Mesenchymal stem cell (in vitro differentiated cells and primary cell): Measurements from ENCODE around the gene SAMD4B.

Experiments used
- DNase-seq: peaks from one replicate; pipeline ENCODE4 v3.0.0-alpha.2; 2013
- H2AFZ ChIP-seq: one replicate; pipeline ENCODE4 v1.6.1; 2013; ENCODE audit warnings: low read depth, mild to moderate bottlenecking, control low read depth, inconsistent platforms, low read length, moderate library complexity
- H2AK5ac ChIP-seq: 2 replicates; pipeline ENCODE4 v1.6.1; 2013; ENCODE audit warnings: low read length, moderate library complexity, mild to moderate bottlenecking, inconsistent platforms; ENCODE audit not compliant: severe bottlenecking
- H2BK120ac ChIP-seq: one replicate; pipeline ENCODE4 v1.6.1; 2013; ENCODE audit warnings: low read depth, mild to moderate bottlenecking, inconsistent platforms, low read length, moderate library complexity
- H2BK12ac ChIP-seq, 2 experiments: one replicate each; pipeline ENCODE4 v1.6.1; 2013; ENCODE audit warnings: inconsistent platforms in 2 of 2, low read length in 2 of 2, mild to moderate bottlenecking in 2 of 2, moderate library complexity in 2 of 2, control low read depth in 1 of 2
- H2BK15ac ChIP-seq: one replicate; pipeline ENCODE4 v1.6.1; 2013; ENCODE audit warnings: mild to moderate bottlenecking, low read depth, inconsistent platforms; ENCODE audit not compliant: poor library complexity, severe bottlenecking
- H2BK5ac ChIP-seq: 2 replicates; pipeline ENCODE4 v1.6.1; 2013; ENCODE audit warnings: low read depth, mild to moderate bottlenecking, low read length, control low read depth, inconsistent platforms; ENCODE audit not compliant: poor library complexity, severe bottlenecking
- H3K14ac ChIP-seq, 2 experiments: one replicate each; pipeline ENCODE4 v1.6.1; 2013; ENCODE audit warnings: inconsistent platforms in 2 of 2, low read length in 2 of 2, control low read depth in 1 of 2, mild to moderate bottlenecking in 1 of 2, moderate library complexity in 1 of 2
- H3K18ac ChIP-seq, 2 experiments: one replicate each; pipeline ENCODE4 v1.6.1; 2013; ENCODE audit warnings: inconsistent platforms in 2 of 2, low read length in 2 of 2, control low read depth in 1 of 2, low read depth in 1 of 2, mild to moderate bottlenecking in 1 of 2
- H3K23ac ChIP-seq, 2 experiments: one replicate each; pipeline ENCODE4 v1.6.1; 2013; ENCODE audit warnings: inconsistent platforms in 2 of 2, low read length in 2 of 2, mild to moderate bottlenecking in 2 of 2, moderate library complexity in 2 of 2, control low read depth in 1 of 2
- H3K27ac ChIP-seq: 2 replicates; pipeline ENCODE4 v1.5.1; 2013; ENCODE audit warnings: mild to moderate bottlenecking, moderate library complexity, low read length, control low read depth, inconsistent platforms; ENCODE audit not compliant: poor library complexity, severe bottlenecking
- H3K27me3 ChIP-seq, 2 experiments: 2 replicates each; pipeline versions ENCODE4 v1.6.1 to v1.7.0; 2013; ENCODE audit warnings: low read length in 2 of 2, mild to moderate bottlenecking in 2 of 2, moderate library complexity in 2 of 2, control low read depth in 1 of 2, inconsistent platforms in 1 of 2; ENCODE audit not compliant: control insufficient read depth in 1 of 2, insufficient read depth in 1 of 2
- H3K36me3 ChIP-seq, 2 experiments: 2 replicates each; pipeline versions ENCODE4 v1.6.1 to v1.7.0; 2013; ENCODE audit warnings: low read length in 2 of 2, control low read depth in 1 of 2, inconsistent platforms in 1 of 2, low read depth in 1 of 2, mild to moderate bottlenecking in 1 of 2; ENCODE audit not compliant: insufficient read depth in 2 of 2, control insufficient read depth in 1 of 2
- H3K4ac ChIP-seq, 2 experiments: one replicate each; pipeline ENCODE4 v1.6.1; 2013; ENCODE audit warnings: inconsistent platforms in 2 of 2, low read length in 2 of 2, mild to moderate bottlenecking in 2 of 2, moderate library complexity in 2 of 2, control low read depth in 1 of 2, low read depth in 1 of 2
- H3K4me1 ChIP-seq: 2 replicates; pipeline ENCODE4 v1.6.1; 2013; ENCODE audit warnings: low read depth, low read length, control low read depth; ENCODE audit not compliant: control insufficient read depth, insufficient read depth
- H3K4me2 ChIP-seq: 2 replicates; pipeline ENCODE4 v1.6.1; 2013; ENCODE audit warnings: low read length, mild to moderate bottlenecking, inconsistent platforms; ENCODE audit not compliant: poor library complexity, severe bottlenecking
- H3K4me3 ChIP-seq, 2 experiments: 2 replicates each; pipeline versions ENCODE4 v1.5.1 to v1.7.0; 2013; ENCODE audit warnings: low read length in 2 of 2, mild to moderate bottlenecking in 2 of 2, control low read depth in 1 of 2, low read depth in 1 of 2; ENCODE audit not compliant: insufficient read depth in 1 of 2
- H3K79me1 ChIP-seq: replicated peaks from 2 replicates; pipeline ENCODE4 v1.6.1; 2013; ENCODE audit warnings: mild to moderate bottlenecking, control low read depth, low read length, inconsistent platforms; ENCODE audit not compliant: poor library complexity, severe bottlenecking
- H3K9ac ChIP-seq: 2 replicates; pipeline ENCODE4 v1.7.0; 2013; ENCODE audit warnings: mild to moderate bottlenecking, low read length, moderate library complexity
- H3K9me3 ChIP-seq: 2 replicates; pipeline ENCODE4 v1.7.0; 2013; ENCODE audit warnings: mild to moderate bottlenecking, low read length; ENCODE audit not compliant: control insufficient read depth
- H4K8ac ChIP-seq: one replicate; pipeline ENCODE4 v1.6.1; 2013; ENCODE audit warnings: inconsistent platforms, mild to moderate bottlenecking, low read length, moderate library complexity
- H4K91ac ChIP-seq: one replicate; pipeline ENCODE4 v1.6.1; 2013; ENCODE audit warnings: mild to moderate bottlenecking, low read length, inconsistent platforms
- WGBS: methylation state at CpG from one replicate; pipeline ENCODE4 v1.1.7; 2013; ENCODE audit warnings: mixed read lengths; 5-methylcytosine and 5-hydroxymethylcytosine counted together

Gene SAMD4B

DNA sequence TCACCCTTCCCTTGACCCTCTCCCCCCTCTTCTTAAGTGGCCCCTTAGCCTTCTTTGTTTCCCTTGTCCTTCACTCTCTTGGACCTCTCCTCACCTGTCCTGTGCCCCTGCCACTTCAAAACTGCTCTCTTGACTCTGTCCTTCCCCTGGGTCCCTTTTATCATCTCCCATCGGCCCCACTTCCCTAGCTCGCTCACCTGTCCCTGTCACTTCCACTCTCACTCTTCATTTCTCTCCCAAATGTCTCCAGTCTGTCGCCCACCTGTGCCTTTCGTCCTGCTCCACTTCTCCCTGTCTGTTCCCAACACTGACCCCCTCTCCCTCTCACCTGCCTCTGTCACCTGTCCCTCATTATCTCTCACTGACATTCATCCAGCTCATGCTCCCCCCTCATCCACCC is 45.3 kb upstream of the SAMD4B start:
- WGBS = 85% methylated on average over 4 of the region's 4 CpGs
- Histone ChIP-seq H3K36me3 (no peaks in the 10 kb centered on the region), H2BK120ac (no peak overlapping the region)

DNA sequence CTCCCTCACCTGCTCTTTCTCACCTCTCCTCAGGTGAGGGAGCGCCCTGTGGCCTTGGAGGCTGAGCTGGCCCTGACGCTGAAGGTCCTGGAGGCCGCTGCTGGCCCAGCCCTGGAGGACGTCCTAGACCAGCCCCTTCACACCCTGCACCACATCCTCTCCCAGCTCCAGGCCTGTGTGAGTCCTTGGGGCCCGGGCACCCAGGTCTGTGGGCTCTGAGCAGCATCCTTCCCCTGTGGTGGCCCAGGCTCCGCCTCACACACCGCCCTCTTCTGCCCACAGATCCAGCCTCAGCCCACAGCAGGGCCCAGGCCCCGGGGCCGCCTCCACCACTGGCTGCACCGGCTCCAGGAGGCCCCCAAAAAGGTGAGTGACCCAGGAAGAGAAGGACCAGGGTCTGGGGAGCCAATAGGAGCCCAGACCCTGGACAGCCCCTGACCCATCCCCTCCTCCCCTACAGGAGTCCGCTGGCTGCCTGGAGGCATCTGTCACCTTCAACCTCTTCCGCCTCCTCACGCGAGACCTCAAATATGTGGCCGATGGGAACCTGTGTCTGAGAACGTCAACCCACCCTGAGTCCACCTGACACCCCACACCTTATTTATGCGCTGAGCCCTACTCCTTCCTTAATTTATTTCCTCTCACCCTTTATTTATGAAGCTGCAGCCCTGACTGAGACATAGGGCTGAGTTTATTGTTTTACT is 44.1 kb upstream of the SAMD4B start:
- no peak overlapping the region for H4K8ac ChIP-seq
- H3K4me2 ChIP-seq = no peak overlapping the region
- H3K4ac ChIP-seq = no peak overlapping the region
- no peak overlapping the region for H2AFZ ChIP-seq
- H3K27ac ChIP-seq = no peak overlapping the region
- H3K79me1 ChIP-seq = no peaks in the 10 kb centered on the region
- H3K9ac ChIP-seq = no peak overlapping the region
- H3K4me3 ChIP-seq = no peak overlapping the region
- H4K91ac ChIP-seq = no peak overlapping the region
- no peaks in the 10 kb centered on the region for H3K9me3 ChIP-seq
- no peak overlapping the region for H3K14ac ChIP-seq
- H3K27me3 ChIP-seq = peaks cover 38 to 56% of the 10 kb centered on the region in 2 experiments
- no peak overlapping the region for H2BK12ac ChIP-seq
- no peak overlapping the region for H2BK5ac ChIP-seq
- H2AK5ac ChIP-seq = no peak overlapping the region
- H3K18ac ChIP-seq = no peak overlapping the region
- H2BK15ac ChIP-seq = no peak overlapping the region
- WGBS = 70% methylated on average over 15 of the region's 17 CpGs
- H2BK120ac ChIP-seq = no peak overlapping the region
- no peak for DNase-seq
- H3K4me1 ChIP-seq = no peaks in the 10 kb centered on the region
- no peaks in the 10 kb centered on the region for H3K36me3 ChIP-seq
- H3K23ac ChIP-seq = no peak overlapping the region

More for the DNA sequence above, 45.3 kb upstream of the SAMD4B start:
- Histone ChIP-seq H3K4ac (no peak overlapping the region), H3K18ac (no peak overlapping the region), H2BK15ac (no peak overlapping the region), H4K91ac (no peak overlapping the region), H4K8ac (no peak overlapping the region), H3K4me3 (no peak overlapping the region), H3K9ac (no peak overlapping the region), H2AK5ac (no peak overlapping the region), H3K27me3 (peaks cover 34 to 54% of the 10 kb centered on the region in 2 experiments), H3K27ac (no peak overlapping the region), H3K79me1 (no peaks in the 10 kb centered on the region), H3K23ac (no peak overlapping the region), H2BK5ac (no peak overlapping the region), H2AFZ (no peak overlapping the region), H2BK12ac (no peak overlapping the region), H3K9me3 (no peaks in the 10 kb centered on the region), H3K4me1 (no peaks in the 10 kb centered on the region), H3K4me2 (no peak overlapping the region), H3K14ac (no peak overlapping the region)
- DNase-seq = no peak

DNA sequence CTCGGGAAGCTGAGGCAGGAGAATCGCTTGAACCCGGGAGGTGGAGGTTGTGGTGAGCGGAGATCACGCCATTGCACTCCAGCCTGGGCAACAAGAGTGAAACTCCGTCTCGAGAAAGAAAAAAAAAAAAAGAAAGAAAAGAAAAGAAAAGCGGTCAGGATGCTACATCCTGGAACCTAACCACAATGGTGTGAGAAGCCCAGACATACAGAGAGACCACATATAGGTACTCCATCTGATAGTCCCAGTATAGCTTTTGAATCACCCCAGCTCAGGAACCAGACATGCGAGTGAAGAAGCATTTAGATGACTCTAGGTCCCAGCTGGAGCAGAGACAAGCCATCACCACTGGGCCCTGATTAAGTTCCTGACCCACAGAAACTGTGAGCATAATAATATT is 42.8 kb upstream of the SAMD4B start:
- no peak overlapping the region for H2BK15ac ChIP-seq
- H2AFZ ChIP-seq = no peak overlapping the region
- no peak overlapping the region for H3K14ac ChIP-seq
- no peak overlapping the region for H2BK120ac ChIP-seq
- H3K18ac ChIP-seq = no peak overlapping the region
- no peak overlapping the region for H2BK12ac ChIP-seq
- H3K27me3 ChIP-seq = peaks cover 41 to 56% of the 10 kb centered on the region in 2 experiments
- H3K36me3 ChIP-seq = no peaks in the 10 kb centered on the region
- H3K9ac ChIP-seq = no peak overlapping the region
- H4K8ac ChIP-seq = no peak overlapping the region
- H3K27ac ChIP-seq = no peak overlapping the region
- H2AK5ac ChIP-seq = no peak overlapping the region
- H3K23ac ChIP-seq = no peak overlapping the region
- no peak overlapping the region for H3K4me2 ChIP-seq
- no peak overlapping the region for H4K91ac ChIP-seq
- no peak overlapping the region for H3K4me3 ChIP-seq
- H3K9me3 ChIP-seq = no peaks in the 10 kb centered on the region
- no peak overlapping the region for H2BK5ac ChIP-seq
- H3K4ac ChIP-seq = no peak overlapping the region
- peaks cover 1% of the 10 kb centered on the region for H3K4me1 ChIP-seq
- DNase-seq = no peak
- no peaks in the 10 kb centered on the region for H3K79me1 ChIP-seq
- 95% methylated on average over 9 of the region's 9 CpGs for WGBS

DNA sequence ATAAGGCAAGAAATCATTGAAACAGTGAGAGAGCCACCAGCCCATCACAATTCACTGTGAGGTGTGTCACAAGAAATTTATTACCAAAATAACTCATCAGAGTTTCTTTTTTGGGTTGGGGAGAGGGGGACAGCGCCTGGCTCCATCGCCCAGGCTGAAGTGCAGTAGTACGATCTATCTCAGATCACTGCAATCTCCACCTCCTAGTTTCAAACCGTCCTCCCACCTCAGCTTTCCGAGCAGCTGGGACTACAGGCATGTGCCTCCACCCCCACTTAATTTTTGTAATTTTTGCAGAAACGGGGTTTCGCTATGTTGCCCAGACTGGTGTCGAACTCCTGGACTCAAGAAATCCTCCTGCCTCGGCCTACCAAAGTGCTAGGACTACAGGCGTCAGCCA is 42.4 kb upstream of the SAMD4B start:
- Histone ChIP-seq H3K14ac (no peak overlapping the region), H2BK120ac (no peak overlapping the region), H3K9ac (no peak overlapping the region), H3K4me1 (peaks cover 1% of the 10 kb centered on the region), H3K23ac (no peak overlapping the region), H4K8ac (no peak overlapping the region), H3K4ac (no peak overlapping the region), H2AFZ (no peak overlapping the region), H3K9me3 (no peaks in the 10 kb centered on the region), H3K27me3 (peaks cover 45 to 60% of the 10 kb centered on the region in 2 experiments), H4K91ac (no peak overlapping the region), H2BK12ac (no peak overlapping the region), H3K4me3 (no peak overlapping the region), H3K18ac (no peak overlapping the region), H3K27ac (no peak overlapping the region), H3K36me3 (no peaks in the 10 kb centered on the region), H3K4me2 (no peak overlapping the region), H3K79me1 (no peaks in the 10 kb centered on the region), H2BK5ac (no peak overlapping the region), H2BK15ac (no peak overlapping the region), H2AK5ac (no peak overlapping the region)
- DNase-seq = no peak
- 91% methylated on average over 8 of the region's 10 CpGs for WGBS
